ENCODE measurements around the gene LGALS1. TPM values are rescaled to one million over a fixed set of nuclear protein-coding genes. Genes with fewer than 3 reads are reported as not detected.
"Not testable (repeated sequence)": the region's sequence is repeated elsewhere in the genome, so short reads cannot be mapped to it uniquely, and the experiment has no call there.

Gene LGALS1
- total and polyA plus RNA-seq, 4 donors: 35.6 to 138 (median 91.6) TPM

DNA sequence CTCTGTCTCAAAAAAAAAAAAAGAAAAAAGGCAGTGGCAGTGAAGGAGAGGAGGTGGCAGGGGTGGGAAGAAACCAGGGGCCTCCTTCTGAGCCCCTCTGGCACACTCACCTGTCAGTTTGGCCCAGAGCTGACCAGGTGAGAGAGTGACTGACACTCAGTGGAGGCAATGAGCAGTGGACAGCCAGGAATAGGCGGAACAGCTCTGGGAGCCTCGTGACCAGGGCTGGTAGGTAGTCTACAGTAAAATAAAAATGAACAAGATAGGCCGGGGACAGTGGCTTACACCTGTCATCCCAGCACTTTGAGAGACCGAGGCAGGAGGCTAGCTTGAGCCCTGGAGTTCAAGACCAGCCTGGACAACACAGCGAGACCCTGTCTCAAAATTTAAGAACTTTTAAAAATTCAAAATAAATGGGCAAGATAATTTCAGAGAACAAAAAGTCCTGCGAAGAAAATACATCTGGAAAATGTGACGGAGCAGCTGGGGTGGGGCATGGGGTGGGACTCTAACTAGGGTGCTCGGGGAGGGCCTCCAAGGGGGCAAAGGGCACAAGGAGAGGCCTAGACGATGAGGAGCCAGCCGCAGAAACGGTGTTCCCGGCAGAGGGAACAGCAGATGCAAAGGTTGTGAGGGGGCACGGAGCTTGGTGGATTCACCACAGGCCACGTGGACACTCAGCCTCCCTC is 20.7 kb upstream of the LGALS1 start:
- Histone ChIP-seq H3K36me3 (ENCODE audit: control insufficient read depth in 4 of 4, insufficient read depth in 3 of 4, low read depth in 1 of 4, low read length in 3 of 4) (peaks cover 0 to 2% (median 0%) of the 10 kb centered on the region in 4 donors), H3K27ac (ENCODE audit: low read depth in 1 of 2, low read length in 2 of 2) (no peak overlapping the region)

DNA sequence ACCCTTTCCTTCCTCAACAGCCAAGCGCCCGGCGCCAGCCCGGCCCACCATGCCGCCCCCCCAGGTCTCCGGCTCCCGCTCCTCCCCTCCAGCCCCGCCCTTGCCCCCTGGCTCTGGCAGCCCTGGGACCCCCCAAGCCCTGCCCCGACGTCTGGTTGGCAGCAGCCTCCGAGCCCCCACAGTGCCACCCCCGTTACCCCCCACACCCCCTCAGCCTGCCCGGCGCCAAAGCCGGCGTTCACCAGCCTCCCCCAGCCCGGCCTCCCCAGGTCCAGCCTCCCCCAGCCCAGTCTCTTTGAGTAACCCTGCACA is 20.2 kb upstream of the LGALS1 start:
- DNase-seq (ENCODE audit: low spot score): no peak
- peaks cover 0 to 2% (median 0%) of the 10 kb centered on the region in 4 donors for H3K36me3 ChIP-seq (ENCODE audit: control insufficient read depth in 4 of 4, insufficient read depth in 3 of 4, low read depth in 1 of 4, low read length in 3 of 4)
- H3K9me3 ChIP-seq (ENCODE audit: control insufficient read depth in 4 of 4, low read length in 3 of 4): no peaks in the 10 kb centered on the region
- WGBS: 91% methylated on average over 17 of the region's 17 CpGs
- H3K27ac ChIP-seq (ENCODE audit: low read depth in 1 of 2, low read length in 2 of 2): no peak overlapping the region
- no peak overlapping the region for H3K9ac ChIP-seq (ENCODE audit: low read depth in 1 of 2, low read length in 2 of 2)
- no peak overlapping the region for H3K4me3 ChIP-seq (ENCODE audit: low read depth in 1 of 3, low read length in 3 of 3)
- no peaks in the 10 kb centered on the region for H3K27me3 ChIP-seq (ENCODE audit: control insufficient read depth in 4 of 4, insufficient read depth in 4 of 4, low read length in 3 of 4)
- TF ChIP-seq TAF1 (conservative IDR thresholded peaks at IDR 0.05) (no peak), YY1 (IDR thresholded peaks at IDR 0.05) (no peak), HNF4G (IDR thresholded peaks at IDR 0.05) (no peak), JUND (IDR thresholded peaks at IDR 0.05) (no peak), RAD21 (IDR thresholded peaks at IDR 0.05) (no peak), EGR1 (IDR thresholded peaks at IDR 0.05; ENCODE audit: low read depth in 2 of 2) (no peak), GABPA (IDR thresholded peaks at IDR 0.05 in 1 of 2, conservative IDR thresholded peaks at IDR 0.05 in 1 of 2) (no peak), FOXA2 (IDR thresholded peaks at IDR 0.05) (no peak)
- TF ChIP-seq, protein P1, sequence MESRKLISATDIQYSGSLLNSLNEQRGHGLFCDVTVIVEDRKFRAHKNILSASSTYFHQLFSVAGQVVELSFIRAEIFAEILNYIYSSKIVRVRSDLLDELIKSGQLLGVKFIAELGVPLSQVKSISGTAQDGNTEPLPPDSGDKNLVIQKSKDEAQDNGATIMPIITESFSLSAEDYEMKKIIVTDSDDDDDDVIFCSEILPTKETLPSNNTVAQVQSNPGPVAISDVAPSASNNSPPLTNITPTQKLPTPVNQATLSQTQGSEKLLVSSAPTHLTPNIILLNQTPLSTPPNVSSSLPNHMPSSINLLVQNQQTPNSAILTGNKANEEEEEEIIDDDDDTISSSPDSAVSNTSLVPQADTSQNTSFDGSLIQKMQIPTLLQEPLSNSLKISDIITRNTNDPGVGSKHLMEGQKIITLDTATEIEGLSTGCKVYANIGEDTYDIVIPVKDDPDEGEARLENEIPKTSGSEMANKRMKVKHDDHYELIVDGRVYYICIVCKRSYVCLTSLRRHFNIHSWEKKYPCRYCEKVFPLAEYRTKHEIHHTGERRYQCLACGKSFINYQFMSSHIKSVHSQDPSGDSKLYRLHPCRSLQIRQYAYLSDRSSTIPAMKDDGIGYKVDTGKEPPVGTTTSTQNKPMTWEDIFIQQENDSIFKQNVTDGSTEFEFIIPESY (IDR thresholded peaks at IDR 0.05): no peak
- TF ChIP-seq, protein P2, sequence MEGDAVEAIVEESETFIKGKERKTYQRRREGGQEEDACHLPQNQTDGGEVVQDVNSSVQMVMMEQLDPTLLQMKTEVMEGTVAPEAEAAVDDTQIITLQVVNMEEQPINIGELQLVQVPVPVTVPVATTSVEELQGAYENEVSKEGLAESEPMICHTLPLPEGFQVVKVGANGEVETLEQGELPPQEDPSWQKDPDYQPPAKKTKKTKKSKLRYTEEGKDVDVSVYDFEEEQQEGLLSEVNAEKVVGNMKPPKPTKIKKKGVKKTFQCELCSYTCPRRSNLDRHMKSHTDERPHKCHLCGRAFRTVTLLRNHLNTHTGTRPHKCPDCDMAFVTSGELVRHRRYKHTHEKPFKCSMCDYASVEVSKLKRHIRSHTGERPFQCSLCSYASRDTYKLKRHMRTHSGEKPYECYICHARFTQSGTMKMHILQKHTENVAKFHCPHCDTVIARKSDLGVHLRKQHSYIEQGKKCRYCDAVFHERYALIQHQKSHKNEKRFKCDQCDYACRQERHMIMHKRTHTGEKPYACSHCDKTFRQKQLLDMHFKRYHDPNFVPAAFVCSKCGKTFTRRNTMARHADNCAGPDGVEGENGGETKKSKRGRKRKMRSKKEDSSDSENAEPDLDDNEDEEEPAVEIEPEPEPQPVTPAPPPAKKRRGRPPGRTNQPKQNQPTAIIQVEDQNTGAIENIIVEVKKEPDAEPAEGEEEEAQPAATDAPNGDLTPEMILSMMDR (IDR thresholded peaks at IDR 0.05; ENCODE audit: low read depth, low read length, missing input control): no peak
- peaks cover 2 to 22% (median 17%) of the 10 kb centered on the region in 4 donors for H3K4me1 ChIP-seq (ENCODE audit: control insufficient read depth in 4 of 4, insufficient read depth in 4 of 4, low read length in 3 of 4)

More for the DNA sequence above, 20.7 kb upstream of the LGALS1 start:
- WGBS: 89% methylated on average over 14 of the region's 14 CpGs
- Histone ChIP-seq H3K27me3 (ENCODE audit: control insufficient read depth in 4 of 4, insufficient read depth in 4 of 4, low read length in 3 of 4) (no peaks in the 10 kb centered on the region), H3K9me3 (ENCODE audit: control insufficient read depth in 4 of 4, low read length in 3 of 4) (no peaks in the 10 kb centered on the region), H3K4me3 (ENCODE audit: low read depth in 1 of 3, low read length in 3 of 3) (no peak overlapping the region), H3K9ac (ENCODE audit: low read depth in 1 of 2, low read length in 2 of 2) (no peak overlapping the region), H3K4me1 (ENCODE audit: control insufficient read depth in 4 of 4, insufficient read depth in 4 of 4, low read length in 3 of 4) (peaks cover 2 to 17% (median 12%) of the 10 kb centered on the region in 4 donors)
- no peak for DNase-seq (ENCODE audit: low spot score)
- TF ChIP-seq, protein P3, sequence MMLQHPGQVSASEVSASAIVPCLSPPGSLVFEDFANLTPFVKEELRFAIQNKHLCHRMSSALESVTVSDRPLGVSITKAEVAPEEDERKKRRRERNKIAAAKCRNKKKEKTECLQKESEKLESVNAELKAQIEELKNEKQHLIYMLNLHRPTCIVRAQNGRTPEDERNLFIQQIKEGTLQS (IDR thresholded peaks at IDR 0.05): no peak
- TF ChIP-seq RXRA (IDR thresholded peaks at IDR 0.05) (no peak), SP1 (IDR thresholded peaks at IDR 0.05) (no peak), HNF4A (conservative IDR thresholded peaks at IDR 0.05) (no peak), EGR1 (IDR thresholded peaks at IDR 0.05; ENCODE audit: low read depth in 2 of 2) (no peak), REST (IDR thresholded peaks at IDR 0.05) (no peak)

- H3K27ac ChIP-seq (ENCODE audit: low read depth in 1 of 2, low read length in 2 of 2); H3K9ac ChIP-seq (ENCODE audit: low read depth in 1 of 2, low read length in 2 of 2); H3K9me3 ChIP-seq (ENCODE audit: control insufficient read depth in 4 of 4, low read length in 3 of 4); DNase-seq (ENCODE audit: low spot score); H3K36me3 ChIP-seq (ENCODE audit: control insufficient read depth in 4 of 4, insufficient read depth in 3 of 4, low read depth in 1 of 4, low read length in 3 of 4); H3K27me3 ChIP-seq (ENCODE audit: control insufficient read depth in 4 of 4, insufficient read depth in 4 of 4, low read length in 3 of 4); H3K4me3 ChIP-seq (ENCODE audit: low read depth in 1 of 3, low read length in 3 of 3): not testable (repeated sequence)
- H3K4me1 ChIP-seq (ENCODE audit: control insufficient read depth in 4 of 4, insufficient read depth in 4 of 4, low read length in 3 of 4): peaks cover 3 to 36% (median 30%) of the 10 kb centered on the region in 4 donors
- 95% methylated on average over 4 of the region's 4 CpGs for WGBS
Observed at GRCh38 chr22:37656583-37656982, 18.9 kb upstream of the LGALS1 start.
